ENCODE results near the gene CFAP46.
"Not testable (repeated sequence)": the region's sequence is repeated elsewhere in the genome, so short reads cannot be mapped to it uniquely, and the experiment has no call there.

CFAP46 gene

GRCh38 chr10:132963430-132963960 lies 21.1 kb upstream of the CFAP46 start:
- DNase-seq (ENCODE audit: low read depth in 3 of 3): no peak

- no peak for DNase-seq (ENCODE audit: low read depth in 3 of 3)
Observed at GRCh38 chr10:132962623-132963429, 20.5 kb upstream of the CFAP46 start.

- peak in 2 of 3 experiments; percentile 33 to 35 for DNase-seq (ENCODE audit: low read depth in 3 of 3)
Observed at GRCh38 chr10:132961787-132962622, 19.6 kb upstream of the CFAP46 start.

- no peak for DNase-seq (ENCODE audit: low read depth in 3 of 3)
Observed at GRCh38 chr10:132961420-132961786, 19.0 kb upstream of the CFAP46 start.

GRCh38 chr10:132960631-132961419 lies 18.5 kb upstream of the CFAP46 start:
- DNase-seq (ENCODE audit: low read depth in 3 of 3): no peak

- DNase-seq (ENCODE audit: low read depth in 3 of 3): no peak
Observed at GRCh38 chr10:132960071-132960472, 17.7 kb upstream of the CFAP46 start.

- DNase-seq (ENCODE audit: low read depth in 3 of 3): no peak
Observed at GRCh38 chr10:132959559-132959961, 17.2 kb upstream of the CFAP46 start.

GRCh38 chr10:132958883-132959558 lies 16.7 kb upstream of the CFAP46 start:
- no peak for DNase-seq (ENCODE audit: low read depth in 3 of 3)

GRCh38 chr10:132957981-132958882 lies 15.9 kb upstream of the CFAP46 start:
- no peak for DNase-seq (ENCODE audit: low read depth in 3 of 3)

- no peak for DNase-seq (ENCODE audit: low read depth in 3 of 3)
Observed at GRCh38 chr10:132957131-132957530, 14.8 kb upstream of the CFAP46 start.

GRCh38 chr10:132956259-132956658 lies 13.9 kb upstream of the CFAP46 start:
- DNase-seq (ENCODE audit: low read depth in 3 of 3): not testable (repeated sequence)

GRCh38 chr10:132955479-132955878 lies 13.1 kb upstream of the CFAP46 start:
- no peak for DNase-seq (ENCODE audit: low read depth in 3 of 3)

GRCh38 chr10:132953428-132953827 lies 11.1 kb upstream of the CFAP46 start:
- no peak for DNase-seq (ENCODE audit: low read depth in 3 of 3)

- no peak for DNase-seq (ENCODE audit: low read depth in 3 of 3)
Observed at GRCh38 chr10:132951926-132952325, 9.6 kb upstream of the CFAP46 start.

- DNase-seq (ENCODE audit: low read depth in 3 of 3): no peak
Observed at GRCh38 chr10:132948351-132948750, 6.0 kb upstream of the CFAP46 start.

- no peak for DNase-seq (ENCODE audit: low read depth in 3 of 3)
Observed at GRCh38 chr10:132947843-132948242, 5.5 kb upstream of the CFAP46 start.

GRCh38 chr10:132946806-132947546 lies 4.6 kb upstream of the CFAP46 start:
- no peak for DNase-seq (ENCODE audit: low read depth in 3 of 3)

- DNase-seq (ENCODE audit: low read depth in 3 of 3): no peak
Observed at GRCh38 chr10:132946311-132946710, 3.9 kb upstream of the CFAP46 start.

- no peak for DNase-seq (ENCODE audit: low read depth in 3 of 3)
Observed at GRCh38 chr10:132945894-132946255, 3.5 kb upstream of the CFAP46 start.

All from stimulated activated CD4-positive, alpha-beta T cell treated with anti-CD3 and anti-CD28 coated beads, TNF-alpha, amount 100 ng/mL, for 4 hours (primary cell).